Sigmoid colon (tissue), 7 donors: Measurements from ENCODE around the gene MACC1. TPM values are rescaled to one million over a fixed set of nuclear protein-coding genes. Genes with fewer than 3 reads are reported as not detected.

Experiments
- DNase-seq: peaks from one replicate; pipeline ENCODE4 v3.0.0-alpha.2; 2019
- H3K27ac ChIP-seq, 4 donors: fragments of 200-600 bp; sonication (generic); one replicate each; pipeline ENCODE4 v1.5.1; 2016 to 2019; ENCODE audit warnings: mild to moderate bottlenecking in 1 of 4
- H3K27me3 ChIP-seq, 3 donors: fragments of 200-600 bp; sonication (generic); one replicate each; pipeline ENCODE4 v1.5.1; 2019; ENCODE audit warnings: mild to moderate bottlenecking in 1 of 3
- H3K36me3 ChIP-seq, 4 donors: fragments of 200-600 bp; sonication (generic); one replicate each; pipeline ENCODE4 v1.5.1; 2016 to 2019
- H3K4me1 ChIP-seq, 4 donors: fragments of 200-600 bp; sonication (generic); one replicate each; pipeline ENCODE4 v1.5.1; 2017 to 2019
- H3K4me3 ChIP-seq, 4 donors: fragments of 200-600 bp; sonication (generic); one replicate each; pipeline ENCODE4 v1.5.1; 2017 to 2019; ENCODE audit warnings: mild to moderate bottlenecking in 2 of 4, moderate library complexity in 1 of 4
- H3K9me3 ChIP-seq, 4 donors: fragments of 200-600 bp in 3 of 4; sonication (generic) in 3 of 4; one replicate each; pipeline versions ENCODE4 v1.5.1 to v1.6.1; 2013 to 2019
- CTCF ChIP-seq, 4 experiments: fragments of 450-650 bp in 3 of 4; fragments of 200-600 bp in 1 of 4; IDR thresholded peaks; one replicate each; pipeline ENCODE4 v1.5.1; 2016 to 2019; ENCODE audit warnings: antibody characterized with exemption in 4 of 4, mild to moderate bottlenecking in 3 of 4, moderate library complexity in 2 of 4
- EP300 ChIP-seq, 4 donors: sonication (generic); formaldehyde crosslinking; IDR thresholded peaks; one replicate each; pipeline ENCODE4 v1.6.1; 2017; ENCODE audit warnings: antibody characterized with exemption in 4 of 4
- POLR2A ChIP-seq, 2 donors: fragments of 450-650 bp; IDR thresholded peaks; one replicate each; pipeline ENCODE4 v1.6.1; 2016; ENCODE audit warnings: antibody characterized with exemption in 2 of 2, mild to moderate bottlenecking in 2 of 2, moderate library complexity in 2 of 2
- POLR2AphosphoS5 ChIP-seq, 4 donors: sonication (generic); formaldehyde crosslinking; IDR thresholded peaks; one replicate each; pipeline ENCODE4 v1.6.1; 2017; ENCODE audit warnings: antibody characterized with exemption in 4 of 4
- WGBS, 2 donors: extraction: QIAGEN DNeasy Blood & Tissue Kit; methylation state at CpG; one replicate each; pipeline ENCODE4 v1.1.7; 2013; 5-methylcytosine and 5-hydroxymethylcytosine counted together
- intact Hi-C: fragments of 100-400 bp; cut with DNase I; formaldehyde crosslinking; loops from one replicate; pipeline ENCODE4 v1.15.1; 2023
- polyA plus RNA-seq, 3 donors: library from polyadenylated mRNA; stranded (reverse); fragments of 200-250 nt; gene quantifications; one replicate each; pipeline ENCODE4 v1.2.3, GENCODE V29; 2013
- total RNA-seq, 4 donors: library from RNA; depleted of rRNA; stranded (reverse); fragments of >200 nt; gene quantifications; one replicate each; pipeline ENCODE4 v1.1.0, GENCODE V29; 2016
- donor health status: healthy with polysubstance abuse.
- donor health status: Bipolar disorder and iron deficiency.
- donor health status: healthy.

The MACC1 gene
- total and polyA plus RNA-seq, 7 donors: under 0.01 to 2.1 (median 0.60) TPM; not detected in 2

GRCh38 chr7:20203316-20203715 is 13.9 kb downstream of the MACC1 start:
- H3K27ac ChIP-seq: no peak overlapping the region
- H3K9me3 ChIP-seq: no peaks in the 10 kb centered on the region
- intact Hi-C loops: no loop called here
- no peaks in the 10 kb centered on the region for H3K36me3 ChIP-seq
- TF ChIP-seq CTCF (IDR thresholded peaks at IDR 0.05) (no peak), POLR2A (IDR thresholded peaks at IDR 0.05) (no peak), POLR2AphosphoS5 (IDR thresholded peaks at IDR 0.05) (no peak), EP300 (IDR thresholded peaks at IDR 0.05) (no peak)
- WGBS, 2 donors: 95 to 97% methylated on average over 4 of the region's 4 CpGs
- no peak overlapping the region for H3K4me3 ChIP-seq
- no peaks in the 10 kb centered on the region for H3K27me3 ChIP-seq
- H3K4me1 ChIP-seq: no peaks in the 10 kb centered on the region
- DNase-seq: no peak

- Histone ChIP-seq H3K36me3 (no peaks in the 10 kb centered on the region), H3K9me3 (no peaks in the 10 kb centered on the region), H3K4me1 (no peaks in the 10 kb centered on the region), H3K27ac (no peak overlapping the region), H3K4me3 (no peak overlapping the region), H3K27me3 (no peaks in the 10 kb centered on the region)
- DNase-seq: no peak
- 41 to 47% methylated on average over 3 of the region's 3 CpGs for WGBS, 2 donors
- TF ChIP-seq EP300 (IDR thresholded peaks at IDR 0.05) (no peak), CTCF (IDR thresholded peaks at IDR 0.05) (no peak), POLR2A (IDR thresholded peaks at IDR 0.05) (no peak), POLR2AphosphoS5 (IDR thresholded peaks at IDR 0.05) (no peak)
- intact Hi-C loops: no loop called here
Observed at GRCh38 chr7:20201380-20201779, 15.8 kb downstream of the MACC1 start.

GRCh38 chr7:20200971-20201370 is 16.2 kb downstream of the MACC1 start:
- Histone ChIP-seq H3K9me3 (no peaks in the 10 kb centered on the region), H3K4me1 (no peaks in the 10 kb centered on the region), H3K36me3 (no peaks in the 10 kb centered on the region), H3K4me3 (no peak overlapping the region), H3K27ac (no peak overlapping the region), H3K27me3 (no peaks in the 10 kb centered on the region)
- DNase-seq: no peak
- intact Hi-C loops: no loop called here
- TF ChIP-seq CTCF (IDR thresholded peaks at IDR 0.05) (no peak), POLR2A (IDR thresholded peaks at IDR 0.05) (no peak), POLR2AphosphoS5 (IDR thresholded peaks at IDR 0.05) (no peak), EP300 (IDR thresholded peaks at IDR 0.05) (no peak)

GRCh38 chr7:20200361-20200760 is 16.8 kb downstream of the MACC1 start:
- Histone ChIP-seq H3K36me3 (no peaks in the 10 kb centered on the region), H3K4me1 (no peaks in the 10 kb centered on the region), H3K27me3 (no peaks in the 10 kb centered on the region), H3K4me3 (no peak overlapping the region), H3K9me3 (no peaks in the 10 kb centered on the region), H3K27ac (no peak overlapping the region)
- WGBS, 2 donors: 12 to 41% methylated on average over 3 of the region's 3 CpGs
- DNase-seq: no peak
- intact Hi-C loops: no loop called here
- TF ChIP-seq CTCF (IDR thresholded peaks at IDR 0.05) (no peak), POLR2AphosphoS5 (IDR thresholded peaks at IDR 0.05) (no peak), POLR2A (IDR thresholded peaks at IDR 0.05) (no peak), EP300 (IDR thresholded peaks at IDR 0.05) (no peak)

GRCh38 chr7:20199015-20199737 is 18.0 kb downstream of the MACC1 start:
- 33 to 66% methylated on average over 2 of the region's 2 CpGs for WGBS, 2 donors
- H3K4me3 ChIP-seq: no peak overlapping the region
- no peak for DNase-seq
- no peaks in the 10 kb centered on the region for H3K27me3 ChIP-seq
- intact Hi-C loops: no loop called here
- H3K4me1 ChIP-seq: peaks cover 0 to 5% (median under 1%) of the 10 kb centered on the region in 4 donors
- H3K9me3 ChIP-seq: no peaks in the 10 kb centered on the region
- H3K36me3 ChIP-seq: no peaks in the 10 kb centered on the region
- no peak overlapping the region for H3K27ac ChIP-seq
- no peak for TF ChIP-seq POLR2AphosphoS5 (IDR thresholded peaks at IDR 0.05)
- TF ChIP-seq CTCF (IDR thresholded peaks at IDR 0.05): no peak
- TF ChIP-seq EP300 (IDR thresholded peaks at IDR 0.05): no peak
- TF ChIP-seq POLR2A (IDR thresholded peaks at IDR 0.05): no peak
